Fibroblast of the aortic adventitia (primary cell): ENCODE measurements around the gene CCM2. TPM values are rescaled to one million over a fixed set of nuclear protein-coding genes. Genes with fewer than 3 reads are reported as not detected.

ENCODE experiments used
- DNase-seq: peaks from one replicate; pipeline ENCODE4 v3.0.0-alpha.2; 2010; ENCODE audit warnings: low read depth
- H3K4me3 ChIP-seq: 2 replicates; pipeline ENCODE4 v1.5.1; 2011; ENCODE audit warnings: low read depth, mild to moderate bottlenecking, control low read depth, low read length, moderate library complexity
- CTCF ChIP-seq: IDR thresholded peaks from 2 replicates; pipeline ENCODE4 v1.5.1; 2011; ENCODE audit warnings: mild to moderate bottlenecking, low read length, control low read depth, inconsistent platforms; ENCODE audit not compliant: insufficient read depth
- total RNA-seq: library from RNA; depleted of rRNA; stranded (reverse); fragments of >200 nt; gene quantifications from 2 replicates; pipeline ENCODE4 v1.2.3, GENCODE V29; 2012; ENCODE audit warnings: low replicate concordance

The CCM2 gene
- total RNA-seq, 1 donor: 42.9 TPM

- TF ChIP-seq CTCF: no peak
- DNase-seq: no peak
- H3K4me3 ChIP-seq: no peak overlapping the region
These were observed 39.9 kb upstream of the CCM2 start for GRCh38 chr7:44960011-44960580.

- no peak for TF ChIP-seq CTCF
- no peak for DNase-seq
- no peak overlapping the region for H3K4me3 ChIP-seq
These were observed 38.0 kb upstream of the CCM2 start for GRCh38 chr7:44961844-44962482.

GRCh38 chr7:44962483-44963251 lies 37.3 kb upstream of the CCM2 start:
- H3K4me3 ChIP-seq: peak overlapping the region; percentile 54
- DNase-seq: no peak
- no peak for TF ChIP-seq CTCF

- no peak overlapping the region for H3K4me3 ChIP-seq
- no peak for TF ChIP-seq CTCF
- DNase-seq: no peak
These were observed 36.4 kb upstream of the CCM2 start for GRCh38 chr7:44963364-44964290.

GRCh38 chr7:44964384-44964830 lies 35.6 kb upstream of the CCM2 start:
- TF ChIP-seq CTCF: peak; percentile 31
- no peak for DNase-seq
- no peak overlapping the region for H3K4me3 ChIP-seq

- no peak for TF ChIP-seq CTCF
- H3K4me3 ChIP-seq: no peak overlapping the region
- no peak for DNase-seq
These were observed 35.1 kb upstream of the CCM2 start for GRCh38 chr7:44964831-44965440.
